PC-9 (cell line): ENCODE measurements around the gene DIPK1B. TPM values are rescaled to one million over a fixed set of nuclear protein-coding genes. Genes with fewer than 3 reads are reported as not detected.

ENCODE experiments used
- BruUV-seq: library from RNA; stranded (reverse); fragments of 400-500 nt; replicated peaks from 2 replicates; lab custom pipeline; 2021; lab: Mats Ljungman, UMichigan
- CTCF ChIA-PET: fragments of 300-600 bp; sonication (Branson Sonifier 250); formaldehyde crosslinking; loops from one replicate; lab custom pipeline; 2022; ENCODE audit warnings: antibody characterized with exemption; lab: Charles Lee
- POLR2A ChIA-PET: fragments of 300-600 bp; sonication (Branson Sonifier 250); formaldehyde crosslinking; loops from one replicate; lab custom pipeline; 2022; ENCODE audit warnings: antibody characterized with exemption; ENCODE audit not compliant: unreplicated experiment; lab: Charles Lee
- DNase-seq, 2 experiments: peaks; one replicate each; pipeline versions ENCODE4 v3.0.0 to v3.0.0-alpha.2; 2015 to 2022; ENCODE audit warnings: mixed read lengths in 1 of 2
- H2AFZ ChIP-seq: fragments of 200-600 bp; sonication (generic); 2 replicates; pipeline ENCODE4 v1.8.1; 2017; ENCODE audit warnings: antibody characterized with exemption
- H3F3A ChIP-seq: fragments of 200-600 bp; sonication (generic); 2 replicates; pipeline ENCODE4 v1.8.1; 2017; ENCODE audit warnings: antibody characterized with exemption, mild to moderate bottlenecking, low read depth; ENCODE audit not compliant: insufficient read depth
- H3K27ac ChIP-seq: fragments of 200-600 bp; sonication (generic); 2 replicates; pipeline ENCODE4 v1.6.1; 2016; ENCODE audit warnings: mixed run types
- H3K27me3 ChIP-seq: fragments of 200-600 bp; sonication (generic); 2 replicates; pipeline ENCODE4 v1.6.1; 2016; ENCODE audit warnings: low read depth, mixed run types; ENCODE audit not compliant: insufficient read depth
- H3K36me3 ChIP-seq: fragments of 200-600 bp; sonication (generic); 2 replicates; pipeline ENCODE4 v1.6.1; 2016; ENCODE audit warnings: low read depth, mixed run types
- H3K4me1 ChIP-seq: fragments of 200-600 bp; sonication (generic); replicated peaks from 2 replicates; pipeline ENCODE4 v1.6.1; 2016; ENCODE audit warnings: mixed run types; ENCODE audit not compliant: insufficient read depth
- H3K4me2 ChIP-seq: fragments of 200-600 bp; sonication (generic); 2 replicates; pipeline ENCODE4 v1.6.1; 2017; ENCODE audit warnings: mixed run types
- H3K4me3 ChIP-seq: fragments of 200-600 bp; sonication (generic); 2 replicates; pipeline ENCODE4 v1.6.1; 2016; ENCODE audit warnings: mixed run types
- H3K79me2 ChIP-seq: fragments of 200-600 bp; sonication (generic); 2 replicates; pipeline ENCODE4 v1.6.1; 2017; ENCODE audit warnings: low read depth, mixed run types
- H3K9me2 ChIP-seq: fragments of 200-600 bp; sonication (generic); 2 replicates; pipeline ENCODE4 v1.8.1; 2017; ENCODE audit warnings: mild to moderate bottlenecking; ENCODE audit not compliant: insufficient read depth
- H3K9me3 ChIP-seq: fragments of 200-600 bp; sonication (generic); 2 replicates; pipeline ENCODE4 v1.8.1; 2016; ENCODE audit warnings: low read depth; ENCODE audit not compliant: insufficient read depth
- H4K20me1 ChIP-seq: fragments of 200-600 bp; sonication (generic); 2 replicates; pipeline ENCODE4 v1.8.1; 2017; ENCODE audit not compliant: insufficient read depth
- EZH2 ChIP-seq: fragments of 200-600 bp; sonication (generic); IDR thresholded peaks from 2 replicates; pipeline ENCODE4 v1.8.0; 2017; ENCODE audit warnings: antibody characterized with exemption, low read depth
- intact Hi-C: fragments of 100-400 bp; cut with micrococcal nuclease; formaldehyde crosslinking; loops from one replicate; pipeline ENCODE4 v1.10.0; 2022; ENCODE audit not compliant: unreplicated experiment
- total RNA-seq: library from RNA; stranded (reverse); gene quantifications from 2 replicates; pipeline ENCODE4 v1.2.3, GENCODE V29; 2021
- TF ChIP-seq, protein P1 (sequence below): fragments of 200-600 bp; sonication (generic); conservative IDR thresholded peaks from 2 replicates; pipeline ENCODE4 v1.6.1; 2017; ENCODE audit warnings: mixed run types, antibody characterized with exemption, mild to moderate bottlenecking, moderate library complexity

The DIPK1B gene
- total RNA-seq, 1 experiment from 2014 or later, result 19.0 TPM

DNA sequence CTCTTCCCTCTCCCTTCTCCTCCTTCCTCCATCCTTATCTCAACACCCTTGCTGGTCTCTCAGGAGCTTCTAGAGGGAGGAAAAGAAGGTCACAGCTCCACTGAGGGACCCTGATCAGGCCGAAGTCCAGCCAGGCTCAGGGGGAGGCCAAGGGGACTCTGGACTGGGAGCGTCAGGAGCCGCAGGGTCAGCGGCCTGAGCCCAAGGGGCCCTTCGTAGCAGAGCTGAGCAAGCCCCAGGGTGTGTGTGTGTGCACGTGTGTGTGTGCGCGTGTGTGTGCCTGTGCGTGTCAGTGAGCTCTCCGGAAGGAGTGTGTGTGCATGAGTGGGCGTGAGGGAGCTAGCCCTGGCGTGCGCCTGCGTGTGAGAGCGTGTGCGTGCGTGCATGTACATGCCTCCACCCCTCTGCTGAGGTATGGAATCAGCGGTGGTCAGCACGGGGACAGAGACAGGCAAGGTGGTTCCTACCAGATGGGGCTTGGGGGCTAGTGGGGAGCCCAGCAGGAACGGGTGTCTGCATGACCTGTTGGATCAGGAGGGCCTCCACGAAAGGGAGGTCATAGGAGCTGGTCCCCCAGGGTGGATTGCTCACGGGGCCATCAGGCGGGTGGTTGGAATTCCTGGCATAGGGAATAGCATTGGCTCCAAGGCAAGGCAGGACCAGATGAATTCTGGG lies 15.1 kb upstream of the DIPK1B start:
- Histone ChIP-seq H3K27ac (no peak overlapping the region), H3K27me3 (no peaks in the 10 kb centered on the region), H3K79me2 (no peaks in the 10 kb centered on the region), H3K36me3 (no peaks in the 10 kb centered on the region), H3K9me2 (no peaks in the 10 kb centered on the region), H3K4me3 (no peak overlapping the region), H3F3A (peaks cover 42% of the 10 kb centered on the region), H3K4me2 (no peak overlapping the region), H3K4me1 (peaks cover 42% of the 10 kb centered on the region), H4K20me1 (no peaks in the 10 kb centered on the region), H2AFZ (no peak overlapping the region), H3K9me3 (no peaks in the 10 kb centered on the region)
- TF ChIP-seq EZH2, result no peak
- TF ChIP-seq, protein P1, sequence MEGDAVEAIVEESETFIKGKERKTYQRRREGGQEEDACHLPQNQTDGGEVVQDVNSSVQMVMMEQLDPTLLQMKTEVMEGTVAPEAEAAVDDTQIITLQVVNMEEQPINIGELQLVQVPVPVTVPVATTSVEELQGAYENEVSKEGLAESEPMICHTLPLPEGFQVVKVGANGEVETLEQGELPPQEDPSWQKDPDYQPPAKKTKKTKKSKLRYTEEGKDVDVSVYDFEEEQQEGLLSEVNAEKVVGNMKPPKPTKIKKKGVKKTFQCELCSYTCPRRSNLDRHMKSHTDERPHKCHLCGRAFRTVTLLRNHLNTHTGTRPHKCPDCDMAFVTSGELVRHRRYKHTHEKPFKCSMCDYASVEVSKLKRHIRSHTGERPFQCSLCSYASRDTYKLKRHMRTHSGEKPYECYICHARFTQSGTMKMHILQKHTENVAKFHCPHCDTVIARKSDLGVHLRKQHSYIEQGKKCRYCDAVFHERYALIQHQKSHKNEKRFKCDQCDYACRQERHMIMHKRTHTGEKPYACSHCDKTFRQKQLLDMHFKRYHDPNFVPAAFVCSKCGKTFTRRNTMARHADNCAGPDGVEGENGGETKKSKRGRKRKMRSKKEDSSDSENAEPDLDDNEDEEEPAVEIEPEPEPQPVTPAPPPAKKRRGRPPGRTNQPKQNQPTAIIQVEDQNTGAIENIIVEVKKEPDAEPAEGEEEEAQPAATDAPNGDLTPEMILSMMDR, result no peak
- ChIA-PET CTCF (interaction anchor here (0.8 kb wide), 1 partner anchor 35 kb away, joined by 8 read pairs; no protein-coding TSS in a partner anchor), POLR2A (no interaction called here)
- BruUV-seq, result no TSS peak
- no peak for DNase-seq
- intact Hi-C loops, result no loop called here

DNA sequence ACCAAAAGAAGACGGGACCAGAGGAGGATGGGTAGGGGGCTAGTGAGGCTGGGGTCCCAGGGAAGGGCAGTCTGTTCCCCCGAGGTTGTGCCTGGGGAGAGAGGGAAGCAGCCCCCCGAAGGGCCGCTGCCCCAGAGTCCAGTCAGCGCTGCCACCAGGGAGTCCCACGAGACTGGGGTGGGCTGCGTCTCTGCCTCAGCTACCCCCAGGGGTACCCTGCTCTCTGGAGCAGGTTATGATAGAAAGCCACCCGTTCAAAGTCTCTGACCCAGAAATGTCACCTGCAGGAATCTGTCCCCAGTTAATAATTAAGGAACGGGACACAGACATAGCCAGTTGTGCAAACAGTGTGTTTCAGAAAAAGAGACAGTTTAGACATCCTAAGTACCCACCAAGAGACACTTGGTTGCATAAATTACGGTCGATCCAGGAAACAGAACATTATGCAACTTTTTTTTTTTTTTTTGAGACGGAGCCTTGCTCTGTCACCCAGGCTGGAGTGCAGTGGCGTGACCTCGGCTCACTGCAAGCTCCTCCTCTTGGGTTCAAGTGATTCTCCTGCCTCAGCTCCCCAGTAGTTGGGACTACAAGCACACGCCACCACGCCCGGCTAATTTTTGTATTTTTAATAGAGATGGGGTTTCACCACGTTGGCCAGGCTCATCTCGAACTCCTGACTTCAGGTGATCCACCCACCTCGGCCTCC lies 14.4 kb upstream of the DIPK1B start:
- intact Hi-C loops, result no loop called here
- no peaks in the 10 kb centered on the region for H3K9me3 ChIP-seq
- H3K27me3 ChIP-seq, result no peaks in the 10 kb centered on the region
- no peak overlapping the region for H3K4me2 ChIP-seq
- ChIA-PET CTCF (interaction anchor here (0.8 kb wide), 1 partner anchor 34 kb away, joined by 8 read pairs; no protein-coding TSS in a partner anchor), POLR2A (no interaction called here)
- no peak for DNase-seq
- no peaks in the 10 kb centered on the region for H4K20me1 ChIP-seq
- no peak overlapping the region for H2AFZ ChIP-seq
- H3F3A ChIP-seq, result peaks cover 40% of the 10 kb centered on the region
- peaks cover 35% of the 10 kb centered on the region for H3K4me1 ChIP-seq
- H3K27ac ChIP-seq, result no peak overlapping the region
- TF ChIP-seq, protein P1, result no peak
- no peak for TF ChIP-seq EZH2
- BruUV-seq, result no TSS peak
- H3K36me3 ChIP-seq, result no peaks in the 10 kb centered on the region
- no peaks in the 10 kb centered on the region for H3K79me2 ChIP-seq
- no peak overlapping the region for H3K4me3 ChIP-seq
- no peaks in the 10 kb centered on the region for H3K9me2 ChIP-seq

DNA sequence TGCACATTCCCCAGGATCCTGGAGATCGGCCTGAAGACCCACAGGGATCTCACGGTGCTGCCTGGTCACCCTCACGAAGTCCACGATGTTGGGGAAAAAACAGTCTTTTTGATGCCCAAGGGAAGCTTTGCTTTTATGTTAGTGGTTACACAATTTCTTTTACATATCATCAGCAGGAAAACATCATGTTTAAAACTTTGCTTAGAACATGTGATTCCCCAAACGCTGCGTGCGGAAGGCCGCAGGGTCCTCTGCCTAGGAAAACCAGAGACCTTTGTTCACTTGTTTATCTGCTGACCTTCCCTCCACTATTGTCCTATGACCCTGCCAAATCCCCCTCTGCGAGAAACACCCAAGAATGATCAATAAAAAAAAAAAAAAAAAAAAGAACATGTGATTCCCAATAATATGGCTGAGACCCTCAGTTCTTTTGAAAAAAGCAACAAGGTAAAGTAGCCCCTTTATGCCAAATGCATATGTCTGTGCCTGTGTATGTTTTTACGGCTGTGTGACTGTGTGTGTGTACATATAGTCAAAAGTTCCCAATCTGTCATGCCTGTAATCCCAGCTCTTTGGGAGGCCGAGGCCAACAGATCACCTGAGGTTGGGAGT lies 13.6 kb upstream of the DIPK1B start:
- Histone ChIP-seq H3K4me2 (no peak overlapping the region), H3K27ac (no peak overlapping the region), H3K4me3 (no peak overlapping the region), H4K20me1 (no peaks in the 10 kb centered on the region), H3K27me3 (no peaks in the 10 kb centered on the region), H3K4me1 (peaks cover 27% of the 10 kb centered on the region), H3F3A (peaks cover 34% of the 10 kb centered on the region), H2AFZ (no peak overlapping the region), H3K36me3 (no peaks in the 10 kb centered on the region), H3K9me3 (no peaks in the 10 kb centered on the region), H3K9me2 (no peaks in the 10 kb centered on the region), H3K79me2 (no peaks in the 10 kb centered on the region)
- no peak for DNase-seq
- intact Hi-C loops, result no loop called here
- no peak for TF ChIP-seq EZH2
- TF ChIP-seq, protein P1, result no peak
- BruUV-seq, result no TSS peak
- ChIA-PET POLR2A (interaction anchor here (0.6 kb wide), 1 partner anchor 219 kb away, joined by 5 read pairs; no protein-coding TSS in a partner anchor), CTCF (no interaction called here)
